Vagina (tissue), 2 donors: ENCODE results near the gene LIMD2. TPM values are rescaled to one million over a fixed set of nuclear protein-coding genes. Genes with fewer than 3 reads are reported as not detected.

Source experiments
- DNase-seq, 2 donors: peaks; one replicate each; pipeline ENCODE4 v3.0.0-alpha.2; 2017; ENCODE audit errors: extremely low spot score in 2 of 2
- H3K27ac ChIP-seq: fragments of 200-600 bp; sonication (generic); one replicate; pipeline ENCODE4 v1.5.1; 2019
- H3K27me3 ChIP-seq: fragments of 200-600 bp; sonication (generic); one replicate; pipeline ENCODE4 v1.5.1; 2019
- H3K36me3 ChIP-seq, 2 donors: fragments of 200-600 bp; sonication (generic); one replicate each; pipeline ENCODE4 v1.5.1; 2017 to 2019
- H3K4me1 ChIP-seq: fragments of 200-600 bp; sonication (generic); one replicate; pipeline ENCODE4 v1.5.1; 2019
- H3K4me3 ChIP-seq, 2 donors: fragments of 200-600 bp; sonication (generic); 1 replicate in 1 of 2; 2 replicates in 1 of 2; pipeline ENCODE4 v1.5.1; 2016 to 2019
- H3K9me3 ChIP-seq: fragments of 200-600 bp; sonication (generic); one replicate; pipeline ENCODE4 v1.5.1; 2019
- CTCF ChIP-seq, 3 experiments: fragments of 450-650 bp in 2 of 3; fragments of 200-600 bp in 1 of 3; sonication (generic) in 1 of 3; IDR thresholded peaks; one replicate each; pipeline ENCODE4 v1.5.1; 2017 to 2019; ENCODE audit warnings: antibody characterized with exemption in 3 of 3, mild to moderate bottlenecking in 2 of 3, moderate library complexity in 2 of 3
- POLR2A ChIP-seq, 2 donors: fragments of 450-650 bp; IDR thresholded peaks; one replicate each; pipeline ENCODE4 v1.6.1; 2017; ENCODE audit warnings: antibody characterized with exemption in 2 of 2, mild to moderate bottlenecking in 2 of 2, moderate library complexity in 2 of 2
- POLR2AphosphoS5 ChIP-seq, 2 donors: sonication (generic); formaldehyde crosslinking; IDR thresholded peaks; one replicate each; pipeline ENCODE4 v1.9.0; 2017; ENCODE audit warnings: antibody characterized with exemption in 2 of 2, mild to moderate bottlenecking in 2 of 2, low read depth in 1 of 2; ENCODE audit not compliant: insufficient read depth in 1 of 2
- intact Hi-C: fragments of 100-400 bp; cut with DNase I; formaldehyde crosslinking; loops from one replicate; pipeline ENCODE4 v1.15.1; 2023
- total RNA-seq: library from RNA; depleted of rRNA; stranded (reverse); fragments of >200 nt; gene quantifications from one replicate; pipeline ENCODE4 v1.2.3, GENCODE V29; 2016

Gene LIMD2
- total RNA-seq, 1 donor from 2014 or later = 22.6 TPM

GRCh38 chr17:63714550-63715277, 14.8 kb upstream of the LIMD2 start:
- Histone ChIP-seq H3K4me1 (no peaks in the 10 kb centered on the region), H3K27ac (no peak overlapping the region), H3K27me3 (no peaks in the 10 kb centered on the region), H3K9me3 (no peaks in the 10 kb centered on the region), H3K4me3 (no peak overlapping the region), H3K36me3 (peaks cover 0 to 37% of the 10 kb centered on the region in 2 donors)
- no peak for TF ChIP-seq POLR2A (IDR thresholded peaks at IDR 0.05)
- no peak for TF ChIP-seq POLR2AphosphoS5 (IDR thresholded peaks at IDR 0.05; ENCODE audit: insufficient read depth in 1 of 2, low read depth in 1 of 2)
- TF ChIP-seq CTCF (IDR thresholded peaks at IDR 0.05) = no peak
- DNase-seq = no peak
- intact Hi-C loops = no loop called here

- no peak for DNase-seq
- Histone ChIP-seq H3K27ac (no peak overlapping the region), H3K36me3 (peaks cover 4 to 58% of the 10 kb centered on the region in 2 donors), H3K4me3 (no peak overlapping the region), H3K9me3 (no peaks in the 10 kb centered on the region), H3K27me3 (no peaks in the 10 kb centered on the region), H3K4me1 (no peaks in the 10 kb centered on the region)
- no peak for TF ChIP-seq POLR2A (IDR thresholded peaks at IDR 0.05)
- TF ChIP-seq CTCF (IDR thresholded peaks at IDR 0.05) = no peak
- TF ChIP-seq POLR2AphosphoS5 (IDR thresholded peaks at IDR 0.05; ENCODE audit: insufficient read depth in 1 of 2, low read depth in 1 of 2) = no peak
- intact Hi-C loops = no loop called here
These were observed 9.2 kb upstream of the LIMD2 start for GRCh38 chr17:63709110-63709509.

GRCh38 chr17:63707151-63707550, 7.2 kb upstream of the LIMD2 start:
- Histone ChIP-seq H3K9me3 (no peaks in the 10 kb centered on the region), H3K4me1 (peaks cover 2% of the 10 kb centered on the region), H3K27me3 (no peaks in the 10 kb centered on the region), H3K4me3 (no peak overlapping the region), H3K36me3 (peaks cover 4 to 48% of the 10 kb centered on the region in 2 donors), H3K27ac (no peak overlapping the region)
- TF ChIP-seq CTCF (IDR thresholded peaks at IDR 0.05) (no peak), POLR2AphosphoS5 (IDR thresholded peaks at IDR 0.05; ENCODE audit: insufficient read depth in 1 of 2, low read depth in 1 of 2) (no peak), POLR2A (IDR thresholded peaks at IDR 0.05) (no peak)
- intact Hi-C loops = no loop called here
- no peak for DNase-seq

- TF ChIP-seq CTCF (IDR thresholded peaks at IDR 0.05) (no peak), POLR2AphosphoS5 (IDR thresholded peaks at IDR 0.05; ENCODE audit: insufficient read depth in 1 of 2, low read depth in 1 of 2) (no peak), POLR2A (IDR thresholded peaks at IDR 0.05) (no peak)
- H3K27ac ChIP-seq = no peak overlapping the region
- no peak overlapping the region for H3K4me3 ChIP-seq
- H3K27me3 ChIP-seq = no peaks in the 10 kb centered on the region
- peaks cover 5% of the 10 kb centered on the region for H3K4me1 ChIP-seq
- no peaks in the 10 kb centered on the region for H3K9me3 ChIP-seq
- intact Hi-C loops = no loop called here
- H3K36me3 ChIP-seq = peaks cover 4 to 43% of the 10 kb centered on the region in 2 donors
- DNase-seq = no peak
These were observed 6.6 kb upstream of the LIMD2 start for GRCh38 chr17:63706336-63707082.

GRCh38 chr17:63705657-63706056, 5.7 kb upstream of the LIMD2 start:
- H3K27me3 ChIP-seq = no peaks in the 10 kb centered on the region
- H3K9me3 ChIP-seq = no peaks in the 10 kb centered on the region
- no peak for DNase-seq
- TF ChIP-seq POLR2A (IDR thresholded peaks at IDR 0.05) (no peak), CTCF (IDR thresholded peaks at IDR 0.05) (no peak), POLR2AphosphoS5 (IDR thresholded peaks at IDR 0.05; ENCODE audit: insufficient read depth in 1 of 2, low read depth in 1 of 2) (no peak)
- intact Hi-C loops = no loop called here
- H3K27ac ChIP-seq = no peak overlapping the region
- H3K4me1 ChIP-seq = peaks cover 14% of the 10 kb centered on the region
- no peak overlapping the region for H3K4me3 ChIP-seq
- H3K36me3 ChIP-seq = peaks cover 4 to 34% of the 10 kb centered on the region in 2 donors
